ENCODE data around the gene PTH2R.

DNA sequence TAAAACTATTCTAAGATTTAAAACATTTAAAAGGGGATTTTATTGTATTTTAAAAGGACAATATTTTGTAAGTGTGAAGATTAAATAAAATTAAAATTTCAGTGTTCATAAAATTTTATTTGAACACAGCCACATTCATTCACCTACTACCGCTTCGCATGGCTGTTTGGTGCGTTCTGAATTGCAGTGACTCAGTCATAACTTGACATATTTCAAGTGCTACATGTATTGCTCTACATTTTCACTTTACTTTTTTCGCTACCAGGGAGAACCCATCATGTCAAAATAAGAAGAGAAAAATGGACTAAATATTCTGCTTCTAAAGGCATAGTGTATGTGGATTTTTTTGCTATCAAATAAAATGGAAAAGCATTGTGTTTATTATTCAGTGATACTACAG is 8.7 kb downstream of the PTH2R start:
- TF ChIP-seq, protein P1, sequence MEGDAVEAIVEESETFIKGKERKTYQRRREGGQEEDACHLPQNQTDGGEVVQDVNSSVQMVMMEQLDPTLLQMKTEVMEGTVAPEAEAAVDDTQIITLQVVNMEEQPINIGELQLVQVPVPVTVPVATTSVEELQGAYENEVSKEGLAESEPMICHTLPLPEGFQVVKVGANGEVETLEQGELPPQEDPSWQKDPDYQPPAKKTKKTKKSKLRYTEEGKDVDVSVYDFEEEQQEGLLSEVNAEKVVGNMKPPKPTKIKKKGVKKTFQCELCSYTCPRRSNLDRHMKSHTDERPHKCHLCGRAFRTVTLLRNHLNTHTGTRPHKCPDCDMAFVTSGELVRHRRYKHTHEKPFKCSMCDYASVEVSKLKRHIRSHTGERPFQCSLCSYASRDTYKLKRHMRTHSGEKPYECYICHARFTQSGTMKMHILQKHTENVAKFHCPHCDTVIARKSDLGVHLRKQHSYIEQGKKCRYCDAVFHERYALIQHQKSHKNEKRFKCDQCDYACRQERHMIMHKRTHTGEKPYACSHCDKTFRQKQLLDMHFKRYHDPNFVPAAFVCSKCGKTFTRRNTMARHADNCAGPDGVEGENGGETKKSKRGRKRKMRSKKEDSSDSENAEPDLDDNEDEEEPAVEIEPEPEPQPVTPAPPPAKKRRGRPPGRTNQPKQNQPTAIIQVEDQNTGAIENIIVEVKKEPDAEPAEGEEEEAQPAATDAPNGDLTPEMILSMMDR (IDR thresholded peaks at IDR 0.05): no peak
- no peak for TF ChIP-seq POLR2A (IDR thresholded peaks at IDR 0.05)
